ENCODE measurements around the gene TBX6. TPM values are rescaled to one million over a fixed set of nuclear protein-coding genes. Genes with fewer than 3 reads are reported as not detected.

TBX6 gene
- total RNA-seq, 1 donor from 2014 or later, result 1.3 TPM

GRCh38 chr16:30112197-30113030 lies 20.7 kb upstream of the TBX6 start:
- no peak for DNase-seq (ENCODE audit: low read depth)
- no peak overlapping the region for H3K4me3 ChIP-seq (ENCODE audit: low read depth, low read length)
- peak; percentile 65 for TF ChIP-seq CTCF (conservative IDR thresholded peaks at IDR 0.05; ENCODE audit: low read depth, low read length)

- no peak for TF ChIP-seq CTCF (conservative IDR thresholded peaks at IDR 0.05; ENCODE audit: low read depth, low read length)
- no peak overlapping the region for H3K4me3 ChIP-seq (ENCODE audit: low read depth, low read length)
- DNase-seq (ENCODE audit: low read depth), result no peak
These were observed 18.9 kb upstream of the TBX6 start for GRCh38 chr16:30110661-30111060.

GRCh38 chr16:30108059-30108850 lies 16.5 kb upstream of the TBX6 start:
- no peak for TF ChIP-seq CTCF (conservative IDR thresholded peaks at IDR 0.05; ENCODE audit: low read depth, low read length)
- DNase-seq (ENCODE audit: low read depth), result no peak
- H3K4me3 ChIP-seq (ENCODE audit: low read depth, low read length), result no peak overlapping the region

- no peak overlapping the region for H3K4me3 ChIP-seq (ENCODE audit: low read depth, low read length)
- DNase-seq (ENCODE audit: low read depth), result no peak
- no peak for TF ChIP-seq CTCF (conservative IDR thresholded peaks at IDR 0.05; ENCODE audit: low read depth, low read length)
These were observed 12.8 kb upstream of the TBX6 start for GRCh38 chr16:30104492-30104891.

- H3K4me3 ChIP-seq (ENCODE audit: low read depth, low read length), result no peak overlapping the region
- no peak for TF ChIP-seq CTCF (conservative IDR thresholded peaks at IDR 0.05; ENCODE audit: low read depth, low read length)
- no peak for DNase-seq (ENCODE audit: low read depth)
These were observed 12.4 kb upstream of the TBX6 start for GRCh38 chr16:30104090-30104489.

GRCh38 chr16:30096862-30097563 lies 5.3 kb upstream of the TBX6 start:
- no peak for DNase-seq (ENCODE audit: low read depth)
- no peak for TF ChIP-seq CTCF (conservative IDR thresholded peaks at IDR 0.05; ENCODE audit: low read depth, low read length)
- H3K4me3 ChIP-seq (ENCODE audit: low read depth, low read length), result no peak overlapping the region

Data from epithelial cell of proximal tubule (primary cell).